Activated naive CD4-positive, alpha-beta T cell (primary cell): ENCODE measurements around the gene GLYAT.

Experiments
- DNase-seq, 4 experiments: peaks; one replicate each; lab custom pipeline; 2025; lab: John Stamatoyannopoulos, UW

GLYAT gene

DNA sequence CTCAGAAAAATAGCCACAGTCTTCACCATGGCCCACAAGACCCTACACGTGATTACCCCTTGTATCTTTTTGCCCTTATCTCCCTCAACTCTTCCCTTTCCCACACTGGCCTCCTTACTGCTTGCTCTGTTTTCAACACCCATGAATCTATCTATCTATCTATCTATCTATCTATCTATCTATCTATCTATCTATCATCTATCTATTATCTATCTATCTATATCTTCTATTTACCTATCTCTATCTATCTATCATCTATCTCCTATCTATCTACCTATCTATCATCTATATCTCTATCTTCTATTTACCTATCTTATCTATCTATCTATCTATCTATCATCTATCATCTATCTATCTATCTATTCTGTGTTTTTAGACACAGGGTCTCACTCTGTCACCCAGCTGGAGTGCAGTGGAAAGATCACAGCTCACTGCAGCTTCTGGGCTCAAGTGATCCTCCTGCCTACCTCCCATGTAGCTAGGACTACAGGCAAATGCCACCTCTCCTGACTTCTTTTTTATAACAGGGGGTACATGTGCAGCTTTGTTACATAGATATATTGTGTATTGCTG lies 55.1 kb downstream of the GLYAT start:
- no peak for DNase-seq

DNA sequence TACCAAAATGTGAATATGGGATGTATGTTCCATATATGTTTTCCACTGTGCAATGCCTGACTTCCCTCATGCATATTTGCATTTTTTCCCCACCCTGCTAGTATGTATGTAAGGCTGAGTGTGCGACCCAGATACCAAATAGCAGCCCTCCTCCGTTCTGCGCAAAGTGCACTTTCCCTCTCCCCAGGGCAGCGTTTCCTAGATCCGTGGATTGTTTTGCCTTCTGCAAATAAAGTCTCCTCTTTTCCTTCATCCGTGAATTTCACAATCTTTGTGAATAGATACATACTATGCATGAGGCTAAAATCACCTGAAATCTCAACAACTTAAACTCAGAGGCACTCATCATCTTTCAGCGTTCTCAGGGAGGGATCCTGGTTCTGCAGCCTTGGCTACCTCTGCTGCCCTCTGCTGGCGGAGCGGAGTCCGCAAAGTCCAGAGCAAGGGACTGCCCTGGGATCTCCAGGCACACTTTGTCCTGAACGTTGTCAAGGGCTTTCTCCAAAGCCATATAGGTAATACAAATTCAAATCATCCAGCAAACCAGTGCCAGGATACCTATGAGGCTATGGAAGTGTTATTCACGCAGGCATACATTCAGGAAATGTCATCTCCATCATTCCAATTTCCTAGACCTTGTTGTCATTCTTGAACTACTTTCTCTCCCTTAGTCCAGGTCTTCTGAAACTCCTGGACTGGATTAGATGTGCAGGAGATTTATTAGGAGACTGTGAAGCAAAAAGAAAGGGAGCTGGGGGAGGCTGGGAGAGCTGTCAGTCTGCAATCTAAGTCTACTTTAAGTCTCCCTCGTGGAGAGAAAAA lies 56.2 kb downstream of the GLYAT start:
- peak; percentile 49 to 74 (median 62) for DNase-seq

DNA sequence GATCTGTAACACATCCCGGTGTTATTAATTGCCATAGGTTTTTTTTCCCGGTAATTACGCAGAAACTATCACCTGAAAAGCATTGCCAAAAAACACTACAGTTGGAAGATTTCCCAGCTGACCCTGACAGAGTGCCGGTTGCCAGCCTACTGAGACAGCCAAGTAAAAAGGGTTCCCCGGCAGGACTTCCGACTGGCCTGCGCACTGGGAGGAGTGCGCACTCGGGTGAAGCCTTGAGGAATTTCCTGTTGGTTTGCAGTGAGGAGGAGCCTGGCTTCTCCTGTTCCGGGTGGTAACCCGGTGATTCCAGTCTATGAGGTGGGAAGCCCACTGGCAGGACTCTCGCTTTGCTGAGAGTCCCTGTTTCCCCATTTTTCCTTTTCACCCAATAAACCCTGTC lies 57.1 kb downstream of the GLYAT start:
- no peak for DNase-seq

DNA sequence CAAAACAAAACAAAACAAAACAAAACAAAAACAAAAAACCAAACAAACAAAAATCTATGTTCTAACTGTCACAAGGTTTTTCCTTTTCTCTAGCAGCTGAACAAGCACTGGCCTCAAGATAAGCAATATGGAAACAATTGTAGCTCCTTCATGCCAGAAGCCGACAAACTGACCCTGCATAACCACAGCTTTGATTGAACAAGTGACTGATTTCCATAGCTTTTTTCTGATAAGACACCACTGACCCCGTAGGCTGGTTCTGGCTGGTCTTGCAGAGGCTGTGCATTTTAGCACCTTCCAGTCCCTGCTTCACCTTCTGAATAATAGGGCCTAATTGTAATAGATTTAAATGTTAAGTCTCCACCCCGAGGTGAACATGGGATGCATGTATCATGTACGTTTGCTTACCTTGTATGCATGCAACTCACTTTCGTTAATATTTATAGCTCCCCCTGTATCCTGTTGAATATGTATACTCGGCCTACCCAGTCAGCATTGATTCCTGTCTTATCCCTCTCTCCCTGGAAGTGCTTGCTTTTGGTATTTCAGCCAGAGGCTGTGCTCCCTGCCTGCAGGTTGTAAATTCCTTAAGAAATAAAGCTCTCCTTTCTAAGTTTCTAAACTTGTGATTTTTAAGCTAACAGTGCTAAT lies 59.6 kb downstream of the GLYAT start:
- no peak for DNase-seq

GRCh38 chr11:58659910-58660570 lies 71.7 kb downstream of the GLYAT start:
- DNase-seq = no peak

DNA sequence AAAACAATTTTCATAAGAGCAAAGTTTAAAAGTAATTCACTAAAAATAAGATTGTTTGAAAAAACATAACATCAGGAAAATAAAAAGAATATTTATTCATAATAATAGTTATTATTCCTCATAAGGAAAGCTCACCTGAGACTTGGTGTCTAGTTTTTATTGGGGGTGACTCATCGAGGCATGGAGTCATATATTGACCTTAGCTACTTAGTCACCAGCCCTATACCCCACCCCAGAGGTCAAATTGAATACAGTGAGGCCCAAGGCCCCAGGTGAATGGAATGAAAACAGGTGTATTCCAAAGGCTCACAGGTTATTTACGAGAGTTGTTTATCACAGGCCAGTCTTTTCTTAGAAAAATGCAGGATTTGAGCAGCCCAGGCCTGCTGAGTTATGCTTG lies 72.3 kb downstream of the GLYAT start:
- no peak for DNase-seq
